Breast epithelium (tissue), 4 donors: ENCODE measurements around the gene COMMD9. TPM values are rescaled to one million over a fixed set of nuclear protein-coding genes. Genes with fewer than 3 reads are reported as not detected.

Experiments
- DNase-seq, 2 donors: peaks; one replicate each; pipeline ENCODE4 v3.0.0-alpha.2; 2019; ENCODE audit warnings: low spot score in 2 of 2
- H3K27ac ChIP-seq, 2 donors: fragments of 200-600 bp; sonication (generic) in 1 of 2; one replicate each; pipeline ENCODE4 v1.5.1; 2016 to 2019; ENCODE audit warnings: mild to moderate bottlenecking in 1 of 2
- H3K27me3 ChIP-seq, 2 donors: fragments of 200-600 bp; sonication (generic) in 1 of 2; one replicate each; pipeline versions ENCODE4 v1.5.1 to v1.6.0; 2017 to 2019; ENCODE audit warnings: control low read depth in 1 of 2, mild to moderate bottlenecking in 1 of 2
- H3K36me3 ChIP-seq: fragments of 200-600 bp; one replicate; pipeline ENCODE4 v1.5.1; 2019
- H3K4me1 ChIP-seq, 2 donors: fragments of 200-600 bp; sonication (generic); one replicate each; pipeline ENCODE4 v1.5.1; 2016 to 2019; ENCODE audit warnings: control low read depth in 1 of 2
- H3K4me3 ChIP-seq, 3 donors: fragments of 200-600 bp; sonication (generic); 1 replicate in 2 of 3; 2 replicates in 1 of 3; pipeline ENCODE4 v1.5.1; 2016 to 2019; ENCODE audit warnings: mild to moderate bottlenecking in 3 of 3, moderate library complexity in 2 of 3
- H3K9me3 ChIP-seq, 2 donors: fragments of 200-600 bp; sonication (generic) in 1 of 2; one replicate each; pipeline ENCODE4 v1.5.1; 2016 to 2019; ENCODE audit warnings: control low read depth in 1 of 2
- POLR2A ChIP-seq: fragments of 450-650 bp; IDR thresholded peaks from one replicate; pipeline ENCODE4 v1.6.1; 2016; ENCODE audit warnings: antibody characterized with exemption, mild to moderate bottlenecking, moderate library complexity
- POLR2AphosphoS5 ChIP-seq, 3 donors: sonication (generic); formaldehyde crosslinking; IDR thresholded peaks; one replicate each; pipeline ENCODE4 v1.6.1; 2017; ENCODE audit warnings: antibody characterized with exemption in 3 of 3
- intact Hi-C: fragments of 100-400 bp; cut with DNase I; formaldehyde crosslinking; loops from one replicate; pipeline ENCODE4 v1.15.1; 2023; ENCODE audit warnings: low total_unique reads
- total RNA-seq, 3 donors: library from RNA; depleted of rRNA; stranded (reverse); fragments of >200 nt; gene quantifications; one replicate each; pipeline ENCODE4 v1.1.0, GENCODE V29; 2016
- TF ChIP-seq, protein P1 (sequence below), 3 donors: fragments of 450-650 bp; IDR thresholded peaks; one replicate each; pipeline ENCODE4 v1.5.1; 2016 to 2017; ENCODE audit warnings: antibody characterized with exemption in 3 of 3, mild to moderate bottlenecking in 3 of 3, moderate library complexity in 3 of 3

Gene COMMD9
- total RNA-seq, 3 donors from 2014 or later = 38.3 to 61.6 (median 53.6) TPM

DNA sequence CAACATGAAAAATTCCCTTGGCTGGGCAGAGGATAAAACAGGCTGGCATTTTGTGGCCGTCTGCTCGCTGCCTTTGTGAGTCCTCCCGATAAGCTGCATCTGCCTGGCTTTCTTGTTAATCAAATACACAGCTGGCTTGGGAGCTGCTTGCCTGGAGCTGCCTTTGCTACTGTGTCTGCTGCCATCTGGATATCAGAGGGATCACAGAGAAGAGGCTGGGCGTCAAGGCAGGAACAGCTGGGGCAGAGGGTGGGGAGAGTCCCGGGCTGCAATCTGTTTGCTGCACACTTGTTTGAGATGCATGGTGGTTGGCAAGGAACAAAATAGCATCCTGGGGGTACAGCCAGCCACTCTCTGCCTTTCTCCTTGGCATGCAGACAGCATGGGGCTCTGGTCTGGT lies 36.0 kb downstream of the COMMD9 start:
- H3K4me1 ChIP-seq = no peaks in the 10 kb centered on the region
- no peak overlapping the region for H3K27ac ChIP-seq
- TF ChIP-seq, protein P1, sequence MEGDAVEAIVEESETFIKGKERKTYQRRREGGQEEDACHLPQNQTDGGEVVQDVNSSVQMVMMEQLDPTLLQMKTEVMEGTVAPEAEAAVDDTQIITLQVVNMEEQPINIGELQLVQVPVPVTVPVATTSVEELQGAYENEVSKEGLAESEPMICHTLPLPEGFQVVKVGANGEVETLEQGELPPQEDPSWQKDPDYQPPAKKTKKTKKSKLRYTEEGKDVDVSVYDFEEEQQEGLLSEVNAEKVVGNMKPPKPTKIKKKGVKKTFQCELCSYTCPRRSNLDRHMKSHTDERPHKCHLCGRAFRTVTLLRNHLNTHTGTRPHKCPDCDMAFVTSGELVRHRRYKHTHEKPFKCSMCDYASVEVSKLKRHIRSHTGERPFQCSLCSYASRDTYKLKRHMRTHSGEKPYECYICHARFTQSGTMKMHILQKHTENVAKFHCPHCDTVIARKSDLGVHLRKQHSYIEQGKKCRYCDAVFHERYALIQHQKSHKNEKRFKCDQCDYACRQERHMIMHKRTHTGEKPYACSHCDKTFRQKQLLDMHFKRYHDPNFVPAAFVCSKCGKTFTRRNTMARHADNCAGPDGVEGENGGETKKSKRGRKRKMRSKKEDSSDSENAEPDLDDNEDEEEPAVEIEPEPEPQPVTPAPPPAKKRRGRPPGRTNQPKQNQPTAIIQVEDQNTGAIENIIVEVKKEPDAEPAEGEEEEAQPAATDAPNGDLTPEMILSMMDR (IDR thresholded peaks at IDR 0.05) = no peak
- TF ChIP-seq POLR2AphosphoS5 (IDR thresholded peaks at IDR 0.05) (no peak), POLR2A (no peak)
- intact Hi-C loops = no loop called here
- H3K27me3 ChIP-seq = no peaks in the 10 kb centered on the region
- no peaks in the 10 kb centered on the region for H3K36me3 ChIP-seq
- H3K9me3 ChIP-seq = peaks cover 4 to 5% of the 10 kb centered on the region in 2 donors
- no peak for DNase-seq
- H3K4me3 ChIP-seq = no peak overlapping the region

DNA sequence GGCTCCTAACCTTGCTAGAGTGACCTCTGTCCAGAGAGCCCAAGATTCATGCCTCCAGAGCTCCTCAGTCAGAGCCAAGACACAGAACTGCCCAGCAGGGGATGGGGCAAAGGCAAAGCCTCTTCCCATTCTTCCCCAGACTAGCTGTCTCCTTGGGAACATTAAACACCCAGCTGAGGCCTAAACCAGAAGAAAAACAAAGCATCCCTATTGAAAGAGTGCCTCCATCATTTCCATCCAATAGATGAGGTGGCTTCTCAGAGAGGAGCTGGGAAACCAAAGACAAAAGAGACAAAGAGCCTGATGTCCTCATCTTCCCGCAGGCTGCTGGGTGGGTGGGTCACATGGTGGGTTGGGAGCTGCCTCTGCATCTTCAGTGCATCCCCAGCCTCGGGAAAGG lies 37.4 kb downstream of the COMMD9 start:
- intact Hi-C loops = no loop called here
- Histone ChIP-seq H3K36me3 (no peaks in the 10 kb centered on the region), H3K4me3 (no peak overlapping the region), H3K4me1 (no peaks in the 10 kb centered on the region), H3K27me3 (no peaks in the 10 kb centered on the region), H3K27ac (no peak overlapping the region), H3K9me3 (peaks cover 4 to 5% of the 10 kb centered on the region in 2 donors)
- TF ChIP-seq, protein P1 (IDR thresholded peaks at IDR 0.05) = no peak
- TF ChIP-seq POLR2A = no peak
- no peak for TF ChIP-seq POLR2AphosphoS5 (IDR thresholded peaks at IDR 0.05)
- no peak for DNase-seq

DNA sequence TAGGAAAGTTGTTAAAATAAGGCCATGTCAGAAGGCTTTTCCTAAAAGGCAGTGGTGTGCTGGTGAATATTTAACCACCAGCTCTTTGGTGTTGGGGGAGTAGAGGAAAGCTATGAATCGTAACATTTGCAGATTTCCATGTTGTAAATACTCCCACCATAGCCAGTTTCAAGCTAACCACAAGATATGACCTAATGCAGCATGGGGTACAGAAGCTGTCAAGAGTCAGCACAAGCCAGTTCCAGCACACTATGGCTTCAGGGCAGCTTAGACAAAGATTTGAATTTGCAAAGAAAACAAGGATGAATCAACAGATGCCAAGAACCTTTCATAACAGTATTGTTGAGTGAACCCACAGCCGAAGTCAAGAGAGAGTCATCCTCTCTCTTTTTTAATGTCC lies 40.0 kb downstream of the COMMD9 start:
- peaks cover 0 to 5% of the 10 kb centered on the region in 2 donors for H3K9me3 ChIP-seq
- no peak overlapping the region for H3K4me3 ChIP-seq
- H3K36me3 ChIP-seq = no peaks in the 10 kb centered on the region
- DNase-seq = no peak
- intact Hi-C loops = no loop called here
- H3K4me1 ChIP-seq = no peaks in the 10 kb centered on the region
- no peak overlapping the region for H3K27ac ChIP-seq
- no peaks in the 10 kb centered on the region for H3K27me3 ChIP-seq
- TF ChIP-seq, protein P1 (IDR thresholded peaks at IDR 0.05) = no peak
- TF ChIP-seq POLR2AphosphoS5 (IDR thresholded peaks at IDR 0.05) (no peak), POLR2A (no peak)

DNA sequence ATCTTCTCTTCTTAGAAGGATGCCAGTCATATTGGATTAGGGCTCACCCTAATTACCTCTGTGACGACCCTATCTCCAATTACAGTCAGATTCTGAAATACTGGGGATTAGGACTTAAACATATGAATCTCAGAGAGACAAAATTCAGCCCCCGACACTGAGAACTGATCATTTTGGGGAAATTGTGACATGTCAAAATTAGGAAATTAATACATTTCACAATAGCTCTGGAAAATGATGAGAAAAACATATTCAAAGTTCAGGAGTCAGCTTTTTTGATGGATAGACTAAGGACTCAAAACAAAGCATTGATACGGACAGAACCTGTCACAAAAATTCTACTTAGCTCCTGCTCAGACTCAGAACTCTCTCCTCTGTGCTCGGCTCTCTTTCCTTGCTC lies 40.8 kb downstream of the COMMD9 start:
- Histone ChIP-seq H3K4me3 (no peak overlapping the region), H3K4me1 (no peaks in the 10 kb centered on the region), H3K36me3 (no peaks in the 10 kb centered on the region), H3K27ac (no peak overlapping the region), H3K27me3 (no peaks in the 10 kb centered on the region), H3K9me3 (peaks cover 0 to 5% of the 10 kb centered on the region in 2 donors)
- no peak for DNase-seq
- intact Hi-C loops = no loop called here
- no peak for TF ChIP-seq POLR2A
- TF ChIP-seq POLR2AphosphoS5 (IDR thresholded peaks at IDR 0.05) = no peak
- TF ChIP-seq, protein P1 (IDR thresholded peaks at IDR 0.05) = no peak

DNA sequence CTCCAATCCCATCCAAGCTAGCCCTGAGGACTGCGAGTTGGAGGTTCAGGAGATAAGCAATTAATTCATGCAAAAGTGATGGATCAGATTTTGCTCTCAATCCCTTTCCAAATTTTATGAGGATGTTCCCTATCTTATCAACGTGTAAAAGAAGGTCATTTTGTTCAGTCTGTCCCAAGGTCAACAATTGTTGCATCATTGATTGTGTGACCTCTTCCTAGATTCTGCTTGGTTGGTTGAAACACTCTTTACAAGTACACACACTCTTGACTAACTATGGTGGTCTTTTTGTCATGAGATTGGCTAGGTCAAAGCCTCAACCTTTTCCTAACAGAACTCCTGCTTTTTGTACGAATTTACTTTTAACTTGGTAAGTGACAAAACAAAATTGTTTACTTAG lies 41.7 kb downstream of the COMMD9 start:
- Histone ChIP-seq H3K27me3 (no peaks in the 10 kb centered on the region), H3K4me3 (no peak overlapping the region), H3K9me3 (peaks cover 0 to 5% of the 10 kb centered on the region in 2 donors), H3K27ac (no peak overlapping the region), H3K36me3 (no peaks in the 10 kb centered on the region), H3K4me1 (no peaks in the 10 kb centered on the region)
- TF ChIP-seq POLR2A (no peak), POLR2AphosphoS5 (IDR thresholded peaks at IDR 0.05) (no peak)
- TF ChIP-seq, protein P1 (IDR thresholded peaks at IDR 0.05) = no peak
- intact Hi-C loops = no loop called here
- DNase-seq = no peak
